ENCODE data around the gene UNC5C. TPM values are rescaled to one million over a fixed set of nuclear protein-coding genes. Genes with fewer than 3 reads are reported as not detected.

Gene UNC5C
- total RNA-seq, 1 donor from 2014 or later, result not detected

DNA sequence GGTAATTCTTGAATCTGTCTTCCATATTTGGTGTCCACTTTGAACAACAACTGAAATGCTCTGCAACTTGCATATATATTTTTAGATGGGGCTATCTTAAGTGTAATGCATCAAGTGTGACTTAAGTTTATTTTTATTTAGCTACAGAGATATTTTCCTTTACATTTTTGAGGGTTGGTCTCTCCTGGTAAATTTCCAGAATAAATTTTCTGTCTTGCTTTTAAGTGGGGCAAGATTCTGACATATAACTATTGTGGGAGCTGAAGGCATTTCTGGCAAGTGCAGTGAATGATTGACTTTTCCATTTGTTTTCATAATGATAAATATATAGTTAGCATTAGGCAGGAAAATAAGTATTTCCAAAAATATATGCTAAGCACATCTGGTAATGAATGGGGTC is 18.8 kb downstream of the UNC5C start:
- no peaks in the 10 kb centered on the region for H3K4me1 Mint-ChIP-seq
- CTCF ChIA-PET, result no interaction called here

DNA sequence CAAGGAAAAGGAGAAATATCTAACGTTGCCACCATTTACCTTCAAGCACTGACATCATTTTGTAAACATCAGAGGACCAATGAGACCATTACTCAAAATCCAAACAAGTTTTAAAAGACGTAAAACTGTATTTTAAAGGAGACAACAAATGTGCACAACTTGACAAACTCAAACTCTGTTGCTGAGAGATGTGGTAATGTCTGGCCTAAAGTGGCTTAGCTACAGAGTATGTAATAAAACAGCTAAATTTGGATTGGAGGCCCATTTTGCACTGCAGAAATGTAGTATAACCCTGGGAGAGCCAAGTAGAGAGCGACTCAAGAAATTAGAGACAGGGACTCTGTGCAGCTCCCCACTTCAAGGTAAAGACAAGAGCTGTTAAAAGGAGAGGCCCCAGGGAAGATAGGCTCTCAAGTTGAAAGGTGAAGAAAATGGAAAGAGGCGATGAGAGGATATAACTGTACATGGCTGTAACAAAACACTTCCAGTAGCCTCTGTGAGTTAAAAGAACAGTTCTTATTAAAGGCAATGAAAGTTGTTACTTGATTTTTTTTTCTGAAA is 20.3 kb downstream of the UNC5C start:
- intact Hi-C loops (cut with micrococcal nuclease), result no loop called here
- ChIA-PET POLR2A (no interaction called here), CTCF (no interaction called here)
- no peaks in the 10 kb centered on the region for H3K27me3 Mint-ChIP-seq
- no peak overlapping the region for H3K27ac Mint-ChIP-seq
- no peaks in the 10 kb centered on the region for H3K36me3 Mint-ChIP-seq (ENCODE audit: low read depth)
- TF ChIP-seq, protein P1, sequence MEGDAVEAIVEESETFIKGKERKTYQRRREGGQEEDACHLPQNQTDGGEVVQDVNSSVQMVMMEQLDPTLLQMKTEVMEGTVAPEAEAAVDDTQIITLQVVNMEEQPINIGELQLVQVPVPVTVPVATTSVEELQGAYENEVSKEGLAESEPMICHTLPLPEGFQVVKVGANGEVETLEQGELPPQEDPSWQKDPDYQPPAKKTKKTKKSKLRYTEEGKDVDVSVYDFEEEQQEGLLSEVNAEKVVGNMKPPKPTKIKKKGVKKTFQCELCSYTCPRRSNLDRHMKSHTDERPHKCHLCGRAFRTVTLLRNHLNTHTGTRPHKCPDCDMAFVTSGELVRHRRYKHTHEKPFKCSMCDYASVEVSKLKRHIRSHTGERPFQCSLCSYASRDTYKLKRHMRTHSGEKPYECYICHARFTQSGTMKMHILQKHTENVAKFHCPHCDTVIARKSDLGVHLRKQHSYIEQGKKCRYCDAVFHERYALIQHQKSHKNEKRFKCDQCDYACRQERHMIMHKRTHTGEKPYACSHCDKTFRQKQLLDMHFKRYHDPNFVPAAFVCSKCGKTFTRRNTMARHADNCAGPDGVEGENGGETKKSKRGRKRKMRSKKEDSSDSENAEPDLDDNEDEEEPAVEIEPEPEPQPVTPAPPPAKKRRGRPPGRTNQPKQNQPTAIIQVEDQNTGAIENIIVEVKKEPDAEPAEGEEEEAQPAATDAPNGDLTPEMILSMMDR (IDR thresholded peaks at IDR 0.05), result no peak
- no peaks in the 10 kb centered on the region for H3K4me1 Mint-ChIP-seq
- H3K4me3 Mint-ChIP-seq, result no peak overlapping the region
- ATAC-seq (ENCODE audit: low read depth) (no peak), DNase-seq (no peak)
- no peaks in the 10 kb centered on the region for H3K9me3 Mint-ChIP-seq

More for the DNA sequence above, 18.8 kb downstream of the UNC5C start:
- POLR2A ChIA-PET, result no interaction called here
- DNase-seq (no peak), ATAC-seq (ENCODE audit: low read depth) (no peak)
- Mint-ChIP-seq H3K9me3 (no peaks in the 10 kb centered on the region), H3K36me3 (ENCODE audit: low read depth) (no peaks in the 10 kb centered on the region), H3K27ac (no peak overlapping the region), H3K27me3 (no peaks in the 10 kb centered on the region), H3K4me3 (no peak overlapping the region)
- intact Hi-C loops (cut with micrococcal nuclease), result no loop called here
- TF ChIP-seq, protein P1 (IDR thresholded peaks at IDR 0.05), result no peak

DNA sequence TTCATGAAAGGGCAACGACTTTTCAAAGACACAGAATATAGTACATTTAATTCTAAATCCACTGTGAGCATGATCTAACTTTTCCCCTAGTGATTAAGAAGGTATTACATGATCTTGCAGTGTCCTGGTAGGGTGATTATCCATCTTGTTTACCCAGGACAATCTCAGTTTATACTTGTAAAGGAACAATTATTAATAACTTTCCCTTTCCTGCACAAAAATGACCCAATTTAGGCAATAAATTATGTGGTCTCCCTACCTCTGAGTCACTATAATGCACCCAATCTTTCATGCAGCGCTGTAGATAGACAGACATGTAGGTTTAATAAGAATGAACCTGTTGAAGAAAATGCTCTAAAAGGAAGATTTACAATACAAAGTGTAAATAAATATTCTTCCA is 22.7 kb downstream of the UNC5C start:
- H3K9me3 Mint-ChIP-seq, result no peaks in the 10 kb centered on the region
- ATAC-seq (ENCODE audit: low read depth) (no peak), DNase-seq (no peak)
- H3K27me3 Mint-ChIP-seq, result no peaks in the 10 kb centered on the region
- no peaks in the 10 kb centered on the region for H3K36me3 Mint-ChIP-seq (ENCODE audit: low read depth)
- intact Hi-C loops (cut with micrococcal nuclease), result no loop called here
- no peak overlapping the region for H3K27ac Mint-ChIP-seq
- POLR2A ChIA-PET, result no interaction called here
- H3K4me3 Mint-ChIP-seq, result no peak overlapping the region
- TF ChIP-seq, protein P1 (IDR thresholded peaks at IDR 0.05), result no peak
- H3K4me1 Mint-ChIP-seq, result no peaks in the 10 kb centered on the region
- CTCF ChIA-PET, result no interaction called here

DNA sequence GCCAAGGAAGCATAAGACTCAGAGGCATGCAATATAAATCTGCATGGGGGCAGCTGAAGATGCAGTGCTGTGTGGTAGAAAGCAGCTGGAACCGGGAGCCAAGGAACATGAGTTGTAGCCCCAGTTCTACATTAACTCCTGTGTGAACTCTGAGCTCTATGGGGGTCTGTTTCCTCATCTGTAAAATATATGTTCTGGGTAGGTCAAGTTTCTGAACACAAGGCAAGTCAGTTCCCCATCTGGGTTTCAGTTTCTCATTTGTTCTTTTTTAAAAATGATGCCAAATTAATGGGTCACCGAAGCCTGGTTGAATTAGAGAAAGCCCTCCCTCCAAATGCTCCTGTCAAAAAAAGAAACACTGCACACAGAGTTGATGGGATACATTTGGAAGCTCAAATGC is 24.0 kb downstream of the UNC5C start:
- ChIA-PET CTCF (no interaction called here), POLR2A (no interaction called here)
- Mint-ChIP-seq H3K9me3 (no peaks in the 10 kb centered on the region), H3K4me1 (no peaks in the 10 kb centered on the region), H3K36me3 (ENCODE audit: low read depth) (no peaks in the 10 kb centered on the region), H3K27ac (no peak overlapping the region), H3K4me3 (no peak overlapping the region), H3K27me3 (no peaks in the 10 kb centered on the region)
- TF ChIP-seq, protein P1 (IDR thresholded peaks at IDR 0.05), result no peak
- intact Hi-C loops (cut with micrococcal nuclease), result no loop called here
- no peak for ATAC-seq (ENCODE audit: low read depth)
- no peak for DNase-seq

DNA sequence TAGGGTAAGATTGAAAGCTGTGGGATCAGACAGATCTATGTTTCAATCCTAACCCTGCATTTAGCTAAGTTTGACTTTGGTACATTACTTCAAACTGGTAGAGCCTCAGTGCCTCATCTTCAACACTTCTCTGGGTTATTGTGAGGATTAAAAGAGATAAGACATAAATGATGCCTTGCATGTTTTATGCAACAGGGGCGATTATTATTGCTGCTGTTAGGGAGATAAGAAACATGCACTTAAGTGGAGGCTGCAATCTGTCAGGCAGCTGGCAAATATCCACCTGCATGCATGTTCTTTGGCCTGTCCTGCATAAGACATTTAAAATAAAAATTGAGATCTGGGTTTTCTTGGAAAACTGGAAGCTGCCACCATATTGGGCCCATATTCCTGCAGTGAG is 24.6 kb downstream of the UNC5C start:
- TF ChIP-seq, protein P1 (IDR thresholded peaks at IDR 0.05), result no peak
- DNase-seq (no peak), ATAC-seq (ENCODE audit: low read depth) (no peak)
- Mint-ChIP-seq H3K9me3 (no peaks in the 10 kb centered on the region), H3K36me3 (ENCODE audit: low read depth) (no peaks in the 10 kb centered on the region), H3K27me3 (no peaks in the 10 kb centered on the region), H3K27ac (no peak overlapping the region), H3K4me3 (no peak overlapping the region), H3K4me1 (no peaks in the 10 kb centered on the region)
- CTCF ChIA-PET, result no interaction called here
- intact Hi-C loops (cut with micrococcal nuclease), result no loop called here
- POLR2A ChIA-PET, result no interaction called here

Data from activated B cell treated with CpG ODN at 0.5 μM for 24 hours (primary cell).